HuH-7.5 (cell line): ENCODE measurements around the gene CNIH2.
"Not testable (repeated sequence)": the region's sequence is repeated elsewhere in the genome, so short reads cannot be mapped to it uniquely, and the experiment has no call there.

Experiments
- DNase-seq: peaks from one replicate; pipeline ENCODE4 v3.0.0; 2011; ENCODE audit warnings: low spot score

Gene CNIH2

DNA sequence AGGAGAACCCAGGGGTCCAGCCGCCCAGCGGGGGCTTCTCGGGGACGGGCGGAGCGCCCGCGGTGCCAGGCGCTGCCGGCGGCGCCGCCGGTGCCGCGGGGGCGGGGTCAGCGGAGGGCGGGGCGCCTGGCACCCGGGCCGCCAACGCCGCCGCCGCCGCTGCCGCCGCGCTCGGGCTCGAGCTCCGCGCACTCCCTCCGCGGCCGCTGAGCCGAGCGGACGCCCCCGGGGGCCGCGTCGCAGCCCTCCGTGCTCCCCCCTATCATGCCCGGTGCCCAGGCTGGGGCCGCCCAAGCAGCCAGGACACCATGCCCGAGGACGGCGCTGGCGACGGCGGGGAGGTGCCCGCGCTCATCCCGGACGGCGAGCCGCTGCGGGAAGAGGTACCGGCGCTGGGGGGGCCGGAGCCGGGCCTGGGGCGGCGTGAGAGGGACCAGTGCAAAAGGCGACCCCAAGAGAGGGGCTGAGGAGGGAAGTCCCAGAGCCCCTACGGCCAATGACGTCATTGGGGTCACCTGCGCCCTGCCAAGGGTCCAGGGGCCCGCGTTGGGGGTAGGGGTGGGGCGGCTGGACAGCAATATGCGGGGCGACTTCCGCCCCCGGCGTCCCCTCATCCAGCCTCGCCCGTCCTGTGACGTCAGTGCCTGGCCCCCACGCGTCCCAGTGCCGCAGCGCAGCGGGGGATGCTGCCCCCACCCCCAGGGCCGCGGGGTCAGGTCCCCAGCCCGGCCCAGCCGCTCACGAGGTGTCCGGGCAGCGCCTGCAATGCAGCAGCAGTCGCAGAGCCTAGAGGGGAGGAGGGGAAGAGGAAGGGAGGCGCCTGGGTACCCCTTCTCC is 13.9 kb downstream of the CNIH2 start, which contains the start of gene TMEM151A:
TMEM151A (plus strand) TSS at position 189 of the 837 bp plus-strand sequence; CDS start at position 309, 120 bp downstream.
- peak; percentile 97 for DNase-seq

DNA sequence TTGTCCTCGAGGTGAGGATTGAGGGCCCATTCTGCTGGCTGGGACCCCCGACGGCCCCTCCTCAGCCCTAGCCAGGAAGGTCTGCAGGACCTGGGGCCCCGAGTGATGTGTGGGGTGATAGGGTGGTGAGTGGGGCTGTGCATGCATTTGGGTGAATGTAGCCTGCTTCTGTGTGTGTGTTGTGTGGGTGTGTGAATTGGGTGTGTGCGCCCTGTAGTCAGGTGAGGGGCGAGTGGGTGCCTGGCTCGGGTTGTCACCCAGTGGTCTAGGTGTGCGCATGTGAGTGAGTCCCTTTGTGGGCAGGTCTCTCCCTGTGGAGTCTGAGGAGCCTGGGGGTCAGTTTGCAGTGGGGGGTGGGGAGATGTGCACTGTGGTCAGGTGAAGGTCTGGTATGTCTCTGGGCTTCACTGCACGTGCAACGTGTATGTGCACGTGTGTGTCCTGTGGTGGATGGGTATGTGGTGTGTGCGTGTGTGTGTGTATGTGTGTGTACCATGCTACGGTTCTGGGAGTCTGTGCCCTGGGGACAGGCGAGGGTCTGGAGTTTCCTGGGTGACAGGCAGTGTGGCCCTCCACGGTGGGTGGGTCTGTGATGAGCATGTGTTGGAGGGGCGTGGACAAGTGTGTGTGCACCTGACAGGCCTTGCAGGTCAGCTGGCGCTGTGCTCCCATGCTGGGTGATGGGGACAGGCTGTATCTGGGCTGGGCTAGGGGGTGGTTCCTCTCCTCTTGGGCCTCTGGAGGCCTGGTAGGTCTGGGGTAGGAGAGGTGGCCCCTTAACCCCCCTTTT is 14.8 kb downstream of the CNIH2 start:
- no peak for DNase-seq

DNA sequence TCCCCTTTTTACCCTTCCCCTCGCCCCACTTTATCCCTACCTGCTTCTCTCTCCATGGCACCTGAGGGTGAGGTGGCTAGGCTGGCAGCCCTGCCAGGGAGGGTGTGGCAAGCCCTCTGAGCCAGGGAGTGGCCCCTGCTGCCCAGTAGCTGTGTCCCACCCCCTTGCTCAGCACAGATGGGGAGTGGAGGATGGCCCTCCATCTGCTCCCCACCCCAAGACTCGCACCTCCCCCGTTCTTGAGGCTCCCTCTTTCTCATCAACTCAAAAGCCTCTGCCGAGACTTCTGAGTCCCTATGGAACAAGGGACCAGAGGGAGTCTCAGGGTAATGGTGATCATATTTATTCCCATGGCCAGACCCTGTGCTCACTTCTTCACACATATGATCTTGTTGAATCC is 15.4 kb downstream of the CNIH2 start:
- DNase-seq, result no peak

DNA sequence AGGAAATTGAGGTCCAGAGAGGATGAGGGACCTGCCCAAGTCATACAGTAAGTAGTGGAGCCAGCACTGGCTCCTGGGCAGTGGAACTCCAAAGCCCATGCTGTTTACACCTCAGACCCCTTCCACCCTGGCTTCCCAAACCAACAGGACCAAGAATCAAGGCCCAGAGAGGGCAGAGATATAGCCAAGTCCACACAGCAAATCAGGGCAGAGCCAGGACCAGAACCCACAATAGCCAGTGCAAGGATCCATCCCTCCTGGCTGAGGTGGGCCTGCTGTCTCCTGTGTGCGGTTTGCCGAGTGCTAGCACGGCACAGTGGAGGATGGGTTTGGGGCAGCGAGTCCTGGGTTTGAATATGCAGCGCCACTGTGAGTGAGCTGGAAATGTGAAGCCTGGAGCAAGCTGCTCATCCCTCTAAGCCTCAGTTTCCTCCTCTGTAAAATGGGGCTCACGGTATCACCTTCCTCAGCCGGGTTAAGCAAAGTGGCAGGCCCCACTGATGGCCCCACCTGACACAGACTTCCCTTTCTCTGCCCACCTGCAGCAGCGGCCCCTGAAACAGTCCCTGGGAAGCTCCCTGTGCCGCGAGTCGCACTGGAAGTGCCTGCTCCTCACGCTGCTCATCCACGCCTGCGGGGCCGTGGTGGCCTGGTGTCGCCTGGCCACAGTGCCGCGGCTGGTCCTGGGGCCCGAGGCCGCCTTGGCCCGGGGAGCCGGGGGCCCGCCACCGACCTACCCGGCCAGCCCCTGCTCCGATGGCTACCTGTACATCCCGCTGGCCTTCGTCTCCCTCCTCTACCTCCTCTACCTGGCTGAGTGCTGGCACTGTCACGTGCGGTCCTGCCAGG is 16.0 kb downstream of the CNIH2 start:
- no peak for DNase-seq

DNA sequence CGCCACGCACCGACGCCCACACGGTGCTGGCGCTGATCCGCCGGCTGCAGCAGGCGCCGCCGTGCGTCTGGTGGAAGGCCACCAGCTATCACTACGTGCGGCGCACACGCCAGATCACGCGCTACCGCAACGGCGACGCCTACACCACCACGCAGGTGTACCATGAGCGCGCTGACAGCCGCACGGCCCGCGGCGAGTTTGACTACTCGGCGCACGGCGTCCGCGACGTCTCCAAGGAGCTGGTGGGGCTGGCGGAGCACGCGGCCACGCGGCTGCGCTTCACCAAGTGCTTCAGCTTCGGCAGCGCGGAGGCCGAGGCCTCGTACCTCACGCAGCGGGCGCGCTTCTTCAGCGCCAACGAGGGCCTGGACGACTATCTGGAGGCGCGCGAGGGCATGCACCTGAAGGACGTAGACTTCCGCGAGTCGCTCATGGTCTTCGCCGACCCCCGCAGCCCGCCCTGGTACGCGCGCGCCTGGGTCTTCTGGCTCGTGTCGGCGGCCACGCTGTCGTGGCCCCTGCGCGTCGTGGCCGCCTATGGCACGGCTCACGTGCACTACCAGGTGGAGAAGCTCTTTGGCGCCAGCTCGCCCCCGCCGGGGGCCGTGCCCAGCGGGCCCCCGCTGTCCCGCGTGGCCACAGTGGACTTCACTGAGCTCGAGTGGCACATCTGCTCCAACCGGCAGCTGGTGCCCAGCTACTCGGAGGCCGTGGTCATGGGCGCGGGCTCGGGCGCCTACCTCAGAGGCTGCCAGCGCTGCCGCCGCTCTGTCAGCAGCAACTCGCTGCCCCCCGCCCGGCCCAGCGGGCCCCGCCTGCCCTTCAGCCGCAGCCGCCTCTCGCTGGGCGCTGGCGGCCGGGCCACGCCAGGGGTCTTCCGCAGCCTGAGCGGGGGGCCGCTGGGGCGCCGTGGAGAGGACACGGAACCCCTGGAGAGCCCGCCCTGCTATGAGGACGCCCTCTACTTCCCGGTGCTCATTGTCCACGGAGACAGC is 16.9 kb downstream of the CNIH2 start:
- DNase-seq, result no peak

DNA sequence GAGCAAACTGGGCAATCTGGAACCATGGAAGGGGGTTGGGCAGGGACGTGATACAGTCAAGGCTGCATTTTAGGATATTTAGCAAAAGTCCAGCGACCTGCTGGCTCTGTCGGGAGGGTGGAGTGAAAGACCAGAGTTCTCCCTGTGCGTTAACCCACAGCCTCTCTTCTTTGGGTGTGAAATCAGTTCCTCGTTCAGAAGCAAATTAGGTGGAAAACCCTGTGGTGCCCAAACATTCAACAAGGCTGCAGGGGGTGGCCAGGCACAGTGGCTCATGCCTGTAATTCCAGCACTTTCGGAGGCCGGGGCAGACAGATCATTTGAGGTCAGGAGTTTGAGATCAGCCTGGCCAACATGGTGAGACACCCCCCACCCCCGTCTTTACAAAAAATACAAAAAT is 19.6 kb downstream of the CNIH2 start:
- DNase-seq, result no peak

DNA sequence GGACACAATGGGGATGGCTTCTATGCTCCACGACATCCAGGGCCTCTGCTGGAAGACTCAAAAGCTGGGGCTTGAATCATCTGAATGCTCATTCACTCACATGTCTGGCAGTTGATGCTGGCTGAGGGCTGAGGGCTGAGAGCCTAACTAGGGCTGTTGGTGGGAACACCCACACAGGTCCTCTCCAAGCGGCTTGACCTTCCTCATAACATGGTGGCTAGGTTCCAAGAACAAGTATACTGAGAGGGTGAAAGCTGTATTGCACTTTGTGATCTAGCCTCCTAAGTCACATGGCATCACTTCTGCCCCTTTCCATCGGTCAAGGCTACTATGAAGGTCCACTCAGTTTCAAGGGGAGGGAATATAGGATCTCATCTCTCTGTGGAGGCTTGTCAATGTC is 21.2 kb downstream of the CNIH2 start:
- DNase-seq, result no peak

DNA sequence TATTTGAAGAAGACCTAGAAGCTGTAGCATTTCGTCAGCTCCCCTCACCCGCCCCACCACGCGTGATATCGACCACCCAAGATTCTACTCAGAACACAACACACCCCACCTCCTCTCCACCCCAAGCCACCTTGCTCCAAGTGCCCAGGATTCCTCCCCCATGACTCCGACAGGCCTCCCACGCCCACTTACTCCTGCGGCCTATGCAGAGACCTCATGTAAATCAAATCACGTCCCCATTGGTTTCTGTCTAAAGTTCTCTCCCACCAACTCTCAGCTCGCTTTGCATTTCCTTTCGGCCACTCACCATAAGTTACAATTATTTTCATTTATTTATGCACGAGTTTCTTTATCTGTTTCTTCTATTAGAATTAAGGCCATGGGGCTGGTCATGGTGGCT is 24.7 kb downstream of the CNIH2 start:
- no peak for DNase-seq

DNA sequence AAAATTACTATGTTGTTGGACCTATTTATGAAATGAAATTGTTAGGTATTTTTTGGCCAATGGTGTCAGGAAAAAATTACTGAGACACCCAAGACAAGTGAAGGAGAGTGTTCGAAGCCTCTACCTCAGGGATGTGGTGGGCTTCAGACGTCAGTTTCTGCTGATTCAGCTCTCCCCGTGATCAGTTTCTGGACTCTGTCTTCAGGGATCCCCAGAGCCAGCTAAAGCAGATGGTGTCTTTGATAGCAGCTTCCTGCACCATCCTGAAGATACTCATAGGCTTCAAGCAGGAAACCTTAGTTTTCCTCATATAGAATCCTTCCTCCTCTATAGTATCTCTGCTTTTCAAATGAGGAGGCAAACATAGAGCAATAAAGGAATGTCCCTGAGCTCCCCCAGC is 31.5 kb downstream of the CNIH2 start:
- DNase-seq, result no peak

DNA sequence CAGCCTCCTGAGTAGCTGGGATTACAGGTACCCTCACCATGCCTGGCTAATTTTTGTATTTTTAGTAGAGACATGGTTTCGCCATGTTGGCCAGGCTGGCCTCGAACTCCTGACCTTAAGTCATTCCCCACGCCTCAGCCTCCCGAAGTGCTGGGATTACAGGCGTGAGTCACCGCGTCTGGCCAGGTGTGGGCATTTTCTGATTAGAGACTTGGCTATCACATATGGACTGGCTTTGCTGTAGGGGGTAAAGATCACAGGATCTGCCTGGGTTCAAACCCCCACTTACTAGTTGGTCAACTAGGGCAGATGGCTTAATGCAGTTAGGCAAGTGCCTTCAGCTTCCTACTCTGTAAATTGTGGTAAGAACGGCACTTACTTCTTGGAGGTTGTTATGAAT is 32.3 kb downstream of the CNIH2 start:
- DNase-seq, result no peak

DNA sequence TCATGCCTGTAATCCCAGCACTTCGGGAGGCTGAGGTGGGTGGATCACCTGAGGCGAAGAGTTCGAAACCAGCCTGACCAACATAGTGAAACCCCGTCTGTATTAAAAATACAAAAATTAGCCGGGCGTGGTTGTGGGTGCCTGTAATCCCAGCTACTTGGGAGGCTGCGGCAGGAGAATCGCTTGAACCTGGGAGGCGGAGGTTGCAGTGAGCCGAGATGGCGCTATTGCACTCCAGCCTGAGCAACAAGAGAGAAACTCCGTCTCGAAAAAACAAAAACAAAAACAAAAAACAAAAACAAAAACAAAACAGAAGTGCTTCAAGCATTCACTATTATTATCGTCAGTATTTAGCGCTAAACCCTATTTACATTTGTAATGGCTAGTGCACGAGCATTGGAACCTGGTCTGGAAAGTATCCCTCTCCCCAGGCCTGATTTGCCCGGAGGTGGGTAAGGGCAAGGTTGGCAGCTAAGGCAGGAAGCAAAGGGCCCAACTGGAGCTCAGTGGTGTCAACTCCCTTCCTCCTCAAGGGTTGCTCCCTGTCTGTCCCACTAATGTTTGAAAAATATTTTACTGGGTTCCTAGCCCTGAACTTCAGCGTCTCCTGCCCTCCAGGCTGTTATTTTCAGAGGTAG is 32.9 kb downstream of the CNIH2 start:
- DNase-seq, result not testable (repeated sequence)

DNA sequence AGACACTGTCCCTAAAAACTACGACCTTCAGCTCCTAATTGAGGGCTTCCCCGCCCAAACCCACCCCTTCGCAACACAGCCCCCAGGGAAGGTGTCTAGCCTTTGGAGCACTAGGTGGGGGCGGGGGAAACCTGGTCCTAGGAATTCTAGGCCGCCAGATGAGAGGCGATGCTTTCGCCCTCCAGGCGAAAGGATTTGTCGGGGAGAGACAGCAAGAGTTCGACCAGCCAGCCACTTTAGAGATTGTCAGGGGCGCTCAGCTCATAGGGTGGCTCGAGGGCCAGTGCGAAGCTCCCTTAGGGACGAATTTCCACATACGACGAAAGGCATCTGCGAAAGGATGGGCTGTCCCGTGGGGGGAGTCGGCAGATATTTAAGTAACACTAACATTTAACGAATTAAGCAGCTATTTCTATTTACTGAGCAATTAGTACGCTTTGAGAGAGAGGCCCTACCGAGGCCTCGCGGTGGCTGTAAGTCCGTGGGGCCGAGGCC is 33.5 kb downstream of the CNIH2 start:
- DNase-seq, result no peak

DNA sequence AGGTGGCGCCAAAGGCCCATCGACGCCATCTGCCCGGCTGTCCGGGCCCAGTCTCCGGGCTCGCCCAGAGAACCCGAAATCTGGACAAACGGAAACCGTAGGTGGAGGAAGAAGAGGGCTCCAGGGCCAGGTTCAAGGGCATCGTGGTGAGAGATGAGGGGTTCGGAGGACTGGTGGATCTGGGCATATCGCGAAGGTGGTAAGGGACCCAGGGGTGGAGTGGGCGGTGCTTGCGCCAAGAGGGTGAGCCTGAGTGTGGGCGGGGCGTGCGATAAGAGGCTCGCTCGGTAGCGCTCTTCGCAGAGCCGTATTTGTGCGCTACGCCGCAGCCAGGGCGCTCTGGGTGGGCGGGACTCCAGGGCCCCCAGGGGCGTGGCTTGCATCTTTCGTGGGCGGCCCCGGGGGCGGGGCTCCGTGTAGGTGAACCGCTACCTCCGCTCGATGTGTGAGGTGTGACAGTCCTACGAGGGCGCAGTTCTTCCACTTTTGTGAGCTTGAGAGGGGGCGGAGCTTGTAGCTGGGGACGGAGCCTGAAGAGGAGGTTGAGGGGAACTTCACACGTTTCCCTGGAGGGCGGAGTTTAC is 34.1 kb downstream of the CNIH2 start:
- peak; percentile 100 for DNase-seq

DNA sequence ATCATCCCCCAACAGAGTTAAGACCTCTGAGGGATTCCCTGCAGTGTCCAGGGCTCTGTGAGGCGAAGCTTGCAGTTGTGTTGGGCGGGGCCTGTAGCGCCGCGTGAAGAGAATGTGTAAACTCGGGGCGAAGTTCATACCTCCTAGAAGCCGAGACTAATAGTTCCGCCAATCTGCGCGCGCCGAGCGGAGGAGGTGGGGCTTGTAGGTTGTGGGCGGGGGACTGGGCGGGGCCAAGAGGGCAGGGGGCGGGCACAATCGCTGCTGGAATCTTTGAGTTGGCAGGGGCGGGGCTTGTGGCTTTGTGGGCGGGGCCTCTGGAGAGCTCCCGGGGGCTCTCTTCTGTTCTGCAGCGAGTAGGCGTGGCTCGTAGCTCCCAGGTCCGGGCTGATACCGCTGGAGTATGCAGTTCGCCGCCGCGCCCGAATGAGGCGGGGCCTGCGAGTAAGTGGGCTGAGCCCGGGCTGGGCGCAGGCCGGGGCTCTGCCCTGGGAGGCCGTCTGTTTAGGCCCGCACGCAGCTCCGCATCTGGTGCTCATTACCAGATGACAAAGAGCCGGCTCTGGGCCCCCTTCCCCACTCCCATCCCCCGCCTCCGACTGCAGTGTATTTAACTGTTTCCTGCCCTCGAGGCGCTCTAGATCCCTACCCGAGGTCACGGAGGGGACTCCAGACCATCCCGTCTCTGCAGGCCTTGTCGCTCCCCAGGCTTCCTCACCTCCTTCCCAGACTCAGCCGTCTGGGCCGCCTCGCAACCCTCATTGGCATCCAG is 34.8 kb downstream of the CNIH2 start:
- DNase-seq, result peak; percentile 100

DNA sequence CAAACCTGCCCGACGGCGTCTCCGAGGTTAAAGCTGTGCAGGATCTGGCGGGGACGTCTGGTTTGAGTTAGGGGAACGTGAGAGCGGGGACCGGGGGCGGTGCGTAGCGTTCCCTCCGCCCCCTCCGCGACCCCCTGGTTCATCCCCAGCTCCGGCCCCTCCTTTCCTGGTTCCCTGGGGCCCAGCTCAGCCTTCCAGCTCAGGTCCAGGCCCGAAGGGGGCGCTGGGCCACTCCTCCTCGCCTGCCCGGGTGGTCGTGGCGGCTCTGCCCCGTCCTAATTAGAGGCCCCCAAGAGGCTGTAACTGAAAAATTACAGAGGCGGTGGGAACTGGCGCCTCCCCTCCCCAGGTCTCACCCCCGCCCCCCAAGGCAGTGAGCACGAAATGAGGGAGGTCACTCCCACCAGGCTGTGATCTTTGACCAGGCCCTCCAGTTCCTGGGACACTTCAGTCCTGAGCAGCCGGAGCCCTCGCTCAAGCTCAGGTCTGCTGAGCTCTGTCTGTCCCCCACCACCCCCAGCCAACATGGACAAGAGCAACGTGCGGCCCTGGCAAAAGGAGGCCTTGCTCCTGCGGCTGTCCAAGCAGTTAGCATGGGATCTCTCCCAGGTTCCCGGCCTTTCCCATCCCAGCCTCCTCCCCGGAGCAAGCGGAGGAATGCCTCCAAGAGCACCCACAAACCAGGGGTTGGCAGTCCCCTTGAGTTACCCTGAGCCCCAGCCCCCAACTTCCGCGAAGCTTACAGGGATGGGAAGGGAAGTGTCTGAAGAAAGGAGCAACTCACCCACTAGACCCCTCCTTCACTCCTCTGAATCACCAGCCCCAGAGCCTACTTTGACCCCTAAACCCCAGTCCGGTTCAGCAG is 35.6 kb downstream of the CNIH2 start:
- DNase-seq, result no peak

DNA sequence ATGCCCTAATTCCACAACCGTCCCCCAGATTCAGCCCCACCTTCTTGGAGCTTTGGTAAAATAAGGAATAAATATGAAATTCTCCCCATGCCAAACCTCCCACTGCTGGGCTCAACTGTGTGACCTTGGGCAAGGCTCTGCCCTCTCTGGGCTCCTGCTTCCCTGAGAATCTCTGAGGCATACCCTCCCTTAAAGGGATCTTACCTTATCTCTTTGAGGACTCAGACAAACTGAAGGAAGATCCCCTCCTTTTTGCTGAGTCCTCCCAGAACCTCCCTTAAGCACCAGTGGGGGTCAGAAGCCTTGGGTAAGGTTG is 36.2 kb downstream of the CNIH2 start:
- no peak for DNase-seq

DNA sequence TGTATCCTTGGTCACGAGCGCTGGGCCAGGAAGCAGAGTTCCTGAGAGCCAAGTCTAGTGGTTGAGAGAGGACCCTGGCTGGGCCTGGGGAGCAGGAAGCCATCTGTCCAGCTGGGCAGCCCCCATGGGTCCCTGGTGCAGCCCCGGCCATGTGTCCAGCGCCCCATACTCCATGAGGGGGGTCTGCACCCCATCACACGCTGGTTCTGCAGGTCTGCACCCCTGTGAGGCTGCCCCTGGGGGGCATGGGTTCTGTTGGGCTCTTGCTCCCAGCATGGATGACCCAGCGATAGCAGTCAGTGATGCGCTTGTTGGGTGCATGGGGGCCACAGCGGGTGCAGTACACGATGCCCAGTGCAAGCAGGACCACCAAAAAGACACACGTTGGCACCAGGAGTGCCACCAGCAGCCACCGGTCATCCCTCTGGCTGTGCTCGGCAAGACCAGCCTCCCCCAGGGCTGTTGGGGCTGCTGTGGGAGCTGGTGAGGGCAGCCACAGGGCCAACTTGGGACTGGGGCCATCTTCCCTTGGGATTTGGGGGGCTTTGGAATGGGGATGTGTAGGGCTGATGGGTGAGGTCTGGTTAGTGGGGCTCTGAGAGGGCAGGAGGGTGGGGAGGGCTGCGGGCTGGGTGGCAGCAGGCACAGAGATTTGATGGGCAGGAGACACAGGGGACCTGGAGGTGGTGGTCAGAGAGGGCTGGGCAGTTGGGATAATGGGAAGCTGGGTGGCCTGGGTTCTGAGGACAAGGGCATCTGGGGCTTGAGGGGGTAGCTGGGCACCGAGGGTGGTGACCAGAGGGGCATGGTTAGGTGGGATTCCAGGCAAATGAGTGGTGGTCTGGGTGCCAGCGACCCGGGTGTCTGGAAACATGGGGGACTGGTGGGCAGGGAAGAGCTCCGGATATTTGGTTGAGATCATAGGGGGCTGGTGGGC is 36.9 kb downstream of the CNIH2 start:
- no peak for DNase-seq
